Stimulated activated CD8-positive, alpha-beta memory T cell treated with anti-CD3 and anti-CD28 coated beads, Interleukin-2, amount 100 ng/mL, for 48 hours (primary cell): ENCODE data around the gene SCN8A.

Source experiments
- DNase-seq, 2 donors: peaks; one replicate each; pipeline ENCODE4 v3.0.0-alpha.2; 2020; ENCODE audit warnings: low read depth in 2 of 2

SCN8A gene

DNA sequence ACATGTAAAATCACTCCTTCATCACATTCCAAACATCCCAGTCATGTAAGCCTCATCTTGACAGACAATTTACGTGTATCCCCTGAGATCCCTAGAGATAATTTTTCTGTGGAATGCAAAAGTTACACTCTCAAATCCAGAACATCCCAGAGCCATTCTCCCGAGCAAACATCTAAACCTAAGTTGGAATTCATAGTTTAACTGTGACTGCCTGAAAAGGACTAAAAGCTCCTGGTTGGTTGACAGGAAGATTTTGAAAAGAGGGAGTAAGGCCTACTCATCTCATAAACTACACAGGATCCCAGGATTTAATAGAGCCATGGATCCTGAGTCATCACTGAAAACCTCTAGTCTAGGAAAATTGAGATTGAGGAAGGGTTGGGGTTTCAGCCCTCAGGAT lies 123.6 kb downstream of the SCN8A start:
- DNase-seq, result no peak

DNA sequence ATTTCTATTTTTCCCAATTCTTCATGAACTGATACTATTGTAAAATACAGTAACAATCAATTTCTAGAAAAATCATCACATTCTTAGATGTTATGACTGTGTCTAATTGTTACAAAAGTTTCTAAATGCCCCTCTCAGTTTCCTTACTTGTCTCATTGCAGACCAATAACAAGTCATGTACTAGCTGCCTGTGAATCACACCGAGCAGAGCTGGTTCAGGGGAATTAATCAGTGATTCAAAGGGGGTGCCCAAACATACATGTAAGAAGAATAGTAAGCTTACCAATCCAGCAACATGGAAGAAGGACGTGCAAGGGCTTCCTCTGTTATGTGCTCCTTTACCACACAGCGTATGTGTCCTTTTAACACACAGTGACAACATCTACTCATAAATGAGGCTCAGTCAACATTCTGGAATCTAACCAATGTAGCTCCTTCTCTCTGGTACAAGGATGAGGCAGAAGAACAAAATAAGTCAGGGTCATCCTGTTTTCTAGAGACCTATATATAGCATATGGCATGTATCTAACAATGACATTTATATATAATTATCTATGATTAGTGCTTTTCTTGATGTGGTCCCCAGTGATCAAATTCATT lies 126.4 kb downstream of the SCN8A start:
- no peak for DNase-seq

DNA sequence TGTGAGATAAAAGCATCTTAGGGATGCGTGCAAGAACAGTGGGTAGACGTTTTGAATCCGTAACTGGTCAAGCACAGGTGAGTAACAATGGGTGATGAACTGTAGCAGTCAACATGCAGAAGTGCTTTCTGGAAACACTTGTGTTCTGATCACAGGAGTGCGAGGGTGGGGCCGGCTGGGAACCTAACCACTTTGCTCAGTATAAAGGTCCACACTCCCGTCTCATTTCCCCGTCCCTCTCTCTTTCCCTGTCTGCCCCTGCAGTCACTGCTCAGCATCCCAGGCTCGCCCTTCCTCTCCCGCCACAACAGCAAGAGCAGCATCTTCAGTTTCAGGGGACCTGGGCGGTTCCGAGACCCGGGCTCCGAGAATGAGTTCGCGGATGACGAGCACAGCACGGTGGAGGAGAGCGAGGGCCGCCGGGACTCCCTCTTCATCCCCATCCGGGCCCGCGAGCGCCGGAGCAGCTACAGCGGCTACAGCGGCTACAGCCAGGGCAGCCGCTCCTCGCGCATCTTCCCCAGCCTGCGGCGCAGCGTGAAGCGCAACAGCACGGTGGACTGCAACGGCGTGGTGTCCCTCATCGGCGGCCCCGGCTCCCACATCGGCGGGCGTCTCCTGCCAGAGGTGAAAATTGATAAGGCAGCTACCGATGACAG lies 130.4 kb downstream of the SCN8A start:
- DNase-seq, result peak; percentile 30 to 34

DNA sequence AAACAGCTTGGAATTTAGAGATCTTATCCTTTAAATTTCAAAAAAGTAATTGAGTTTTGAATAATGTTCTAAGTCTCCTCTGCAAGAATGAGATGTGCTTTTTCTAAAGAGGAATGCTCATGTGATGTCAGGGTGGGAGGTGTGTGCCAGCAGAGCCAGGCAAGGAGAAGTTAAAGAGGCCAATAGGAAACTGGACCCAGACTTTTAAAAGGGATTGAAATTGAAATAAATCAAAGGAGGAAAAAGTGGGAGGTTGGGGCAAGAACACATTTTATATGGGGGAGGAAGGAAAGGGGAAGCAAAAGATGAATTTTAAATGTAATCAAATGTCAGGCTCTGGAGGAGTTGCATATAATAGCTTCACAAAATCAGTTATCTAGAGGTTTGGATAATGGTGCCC lies 131.4 kb downstream of the SCN8A start:
- no peak for DNase-seq

DNA sequence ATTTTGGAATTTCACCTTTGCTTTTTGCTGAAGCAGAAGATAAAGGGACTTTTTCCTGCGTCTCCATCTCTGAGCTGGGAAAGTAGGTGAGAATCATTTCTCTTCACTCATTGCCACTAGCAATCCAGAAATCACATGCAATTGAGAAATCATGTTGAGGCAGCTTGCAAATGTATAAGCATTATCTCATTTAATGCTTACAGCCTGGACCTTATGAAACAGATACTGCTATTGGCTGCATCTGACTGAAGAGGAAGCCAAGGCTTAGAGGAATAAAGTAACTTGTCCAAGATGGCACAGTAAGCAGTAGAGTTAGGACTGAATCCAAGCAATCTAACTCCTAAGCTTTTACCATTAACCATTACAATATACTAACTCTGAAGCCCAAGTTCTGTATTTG lies 135.1 kb downstream of the SCN8A start:
- no peak for DNase-seq

DNA sequence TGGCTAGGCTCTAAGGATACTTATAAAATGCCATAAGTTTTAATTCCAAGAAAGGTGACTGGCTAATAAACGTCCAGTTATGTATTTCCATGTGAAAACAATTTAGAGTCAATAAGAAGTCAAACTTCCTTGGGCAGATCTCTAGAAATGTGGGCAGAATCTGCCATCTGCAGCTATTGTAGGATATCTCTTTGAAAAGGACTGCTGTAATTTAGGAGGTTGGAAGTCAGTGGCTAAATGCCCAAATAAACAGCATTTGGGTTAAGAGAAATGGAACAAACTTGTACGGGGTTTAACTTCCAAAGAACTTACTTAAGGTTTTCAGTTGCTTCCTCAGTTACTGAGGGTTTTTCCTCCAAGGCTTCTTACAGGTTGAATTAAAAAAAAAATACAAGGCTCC lies 135.9 kb downstream of the SCN8A start:
- DNase-seq, result no peak

DNA sequence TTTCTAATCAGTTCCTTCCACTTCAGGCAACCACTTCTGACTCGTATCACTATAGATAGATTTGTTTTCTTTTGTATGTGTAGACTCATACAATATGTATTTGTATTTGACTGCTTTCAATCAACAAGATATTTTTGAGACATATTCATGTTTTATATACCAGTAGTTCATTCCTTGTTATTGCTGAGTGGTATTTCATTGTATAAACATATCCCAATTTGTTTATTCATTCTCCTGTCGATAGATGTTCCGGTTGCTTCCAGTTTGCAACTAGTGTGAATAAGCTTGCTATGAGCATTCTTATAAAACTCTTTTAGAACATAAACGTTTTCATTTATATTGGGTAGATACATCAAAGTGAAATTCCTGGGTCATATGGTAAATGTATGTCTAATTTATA lies 138.3 kb downstream of the SCN8A start:
- DNase-seq, result no peak

DNA sequence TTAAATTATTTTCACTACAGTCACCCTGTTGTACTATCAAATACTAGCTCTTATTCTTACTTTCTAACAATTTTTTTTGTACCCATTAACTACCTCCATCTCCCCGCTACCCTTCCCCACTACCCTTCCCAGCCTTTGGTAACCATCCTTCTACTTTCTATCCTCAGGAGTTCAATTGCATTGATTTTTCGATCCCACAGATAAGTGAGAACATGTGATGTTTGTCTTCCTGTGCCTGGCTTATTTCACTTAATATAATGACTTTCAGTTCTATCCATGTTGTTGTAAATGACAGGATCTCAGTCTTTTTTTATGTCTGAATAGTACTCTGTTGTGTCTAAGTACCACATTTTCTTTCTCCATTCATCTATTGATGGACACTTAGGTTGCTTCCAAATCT lies 139.7 kb downstream of the SCN8A start:
- no peak for DNase-seq

DNA sequence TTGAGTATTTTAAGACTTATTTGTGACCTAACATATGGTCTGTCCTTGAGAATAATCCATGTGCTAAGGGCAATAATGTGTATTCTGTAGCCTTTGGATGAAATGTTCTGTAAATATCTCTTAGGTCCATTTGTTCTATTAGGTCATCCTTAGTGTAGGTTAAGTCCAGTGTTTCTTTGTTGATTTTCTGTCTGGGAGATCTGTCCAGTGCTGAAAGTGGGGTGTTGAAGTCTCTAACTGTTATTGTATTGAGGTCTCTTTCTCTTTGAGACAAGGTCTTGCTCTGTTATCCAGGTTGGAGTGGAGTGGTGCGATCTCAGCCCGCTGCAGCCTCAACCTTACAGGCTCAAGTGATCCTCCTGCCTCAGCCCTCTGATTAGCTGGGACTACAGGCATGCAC lies 149.5 kb downstream of the SCN8A start:
- no peak for DNase-seq

DNA sequence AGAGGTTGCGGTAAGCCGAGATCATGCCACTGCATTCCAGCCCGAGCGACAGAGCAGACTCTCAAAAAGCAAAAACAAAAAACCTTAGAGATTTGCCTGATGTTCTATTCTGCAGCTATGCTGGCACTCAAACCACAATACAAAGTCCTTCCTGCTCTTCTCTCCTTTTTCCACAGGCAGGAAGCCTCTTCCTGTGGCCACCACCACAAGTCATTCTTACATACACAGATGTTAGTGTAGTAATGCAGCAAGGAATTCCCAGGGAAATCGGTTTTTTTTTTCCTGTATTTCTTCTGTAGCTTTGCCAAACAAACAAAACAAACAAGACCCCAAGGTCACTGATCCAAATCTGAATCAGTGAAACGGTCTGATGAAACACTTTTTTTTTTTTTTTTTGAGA lies 153.2 kb downstream of the SCN8A start:
- no peak for DNase-seq

DNA sequence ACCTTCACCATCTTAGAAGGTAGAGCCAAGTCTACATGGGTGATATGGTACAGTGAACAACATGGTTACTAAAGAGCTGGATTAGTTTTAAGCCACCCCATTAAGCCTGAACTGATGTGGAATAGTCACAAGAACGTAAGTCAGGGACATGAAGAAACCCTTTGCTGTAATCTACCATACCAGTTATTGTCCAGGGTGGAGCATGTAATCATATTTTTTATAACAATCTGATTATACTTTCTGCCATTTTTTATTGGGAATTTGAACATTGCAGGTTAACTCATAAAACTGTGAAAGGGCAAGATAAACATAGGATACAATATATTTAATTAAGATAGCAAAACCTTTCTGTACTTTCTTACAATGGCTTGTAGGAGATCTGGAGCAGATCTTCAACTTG lies 153.9 kb downstream of the SCN8A start:
- no peak for DNase-seq

DNA sequence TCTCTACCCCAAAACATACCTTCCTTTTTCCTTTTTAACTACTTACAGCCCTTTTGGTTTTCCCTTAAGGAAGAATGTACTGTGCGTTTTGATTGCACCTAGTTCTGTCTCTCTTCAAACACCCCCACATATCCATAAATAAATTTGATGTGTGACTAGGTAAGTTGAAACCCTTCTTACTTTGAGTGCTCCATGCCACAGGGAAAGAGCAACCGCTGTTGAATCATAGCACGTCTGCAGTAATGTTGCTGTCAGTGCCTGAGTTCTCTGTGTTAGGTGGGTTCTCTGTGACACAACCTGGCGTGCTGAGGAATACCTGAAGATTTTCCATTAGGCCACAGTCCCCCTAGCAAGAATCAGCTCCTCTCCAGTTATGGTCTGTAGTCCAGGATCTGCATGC lies 155.4 kb downstream of the SCN8A start:
- DNase-seq, result no peak

DNA sequence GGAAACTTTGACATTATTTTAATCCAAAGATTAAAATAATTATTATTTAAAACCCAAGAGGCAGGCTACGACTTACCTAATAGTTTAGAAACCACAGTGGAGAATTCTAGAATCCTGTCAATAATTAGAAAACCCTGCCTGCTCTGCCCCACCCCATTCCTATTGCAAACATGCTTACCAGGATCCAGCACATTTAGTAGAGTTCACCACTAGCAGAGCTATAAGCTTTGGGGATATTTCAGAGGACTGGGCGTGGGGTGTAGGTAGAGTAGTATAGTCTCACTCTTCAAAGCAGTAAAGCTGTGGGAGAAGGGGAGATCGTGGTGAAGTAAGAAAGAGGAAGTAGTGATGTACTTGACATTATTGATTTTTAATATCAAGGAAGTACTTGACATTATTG lies 157.2 kb downstream of the SCN8A start:
- DNase-seq, result no peak

DNA sequence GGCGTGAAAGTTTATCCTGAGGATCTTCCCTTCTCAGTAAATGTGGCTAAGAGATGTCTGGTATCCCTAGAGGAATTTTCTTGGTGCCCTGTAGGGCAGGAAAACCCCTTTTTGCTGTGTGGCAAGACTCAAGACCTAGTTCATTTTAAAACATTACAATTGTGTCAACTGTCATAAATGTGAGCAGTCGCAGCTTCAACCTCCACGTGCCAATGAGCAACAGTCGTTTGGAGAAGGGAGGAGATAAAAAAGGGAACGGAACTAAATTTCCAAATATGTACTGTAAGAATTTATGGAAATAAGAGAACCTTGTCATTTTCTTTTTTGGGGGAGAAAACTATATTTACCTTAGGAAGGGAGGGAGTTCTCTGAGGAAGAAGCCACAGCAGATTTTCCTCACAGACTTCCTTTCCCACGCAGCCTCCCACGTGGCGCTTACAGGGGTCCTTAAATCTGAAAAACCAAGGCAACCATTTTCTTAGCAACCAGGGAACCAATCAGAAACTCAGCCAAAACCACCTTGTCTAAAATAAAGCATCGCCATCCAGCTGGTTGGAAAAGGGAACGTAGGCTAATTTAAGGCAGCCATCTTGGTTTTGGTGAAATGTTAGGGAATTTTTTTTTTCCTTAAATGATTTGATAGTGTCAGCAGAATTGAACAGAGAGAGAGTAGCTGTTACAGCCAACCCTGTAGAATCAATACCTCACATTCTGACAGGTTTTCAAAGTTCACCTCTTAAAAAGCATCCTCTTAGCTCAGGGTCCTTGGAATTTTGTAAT lies 158.4 kb downstream of the SCN8A start:
- no peak for DNase-seq

DNA sequence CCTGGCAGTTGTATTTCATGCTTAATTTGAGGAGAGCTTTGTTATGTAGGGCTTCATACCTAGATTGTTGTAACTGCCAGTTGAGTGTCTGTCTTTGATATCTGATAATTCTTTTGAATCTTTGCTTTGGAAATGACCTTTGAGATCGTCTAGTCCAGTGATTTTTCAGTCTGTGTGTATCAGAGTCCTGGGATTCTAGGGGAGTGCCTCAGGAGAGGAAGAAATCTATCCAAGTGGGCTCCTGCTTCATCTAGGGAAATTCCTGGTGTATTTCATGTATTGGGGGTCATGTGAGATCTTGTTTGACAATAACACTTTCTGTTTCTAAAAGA lies 158.9 kb downstream of the SCN8A start:
- DNase-seq, result no peak

DNA sequence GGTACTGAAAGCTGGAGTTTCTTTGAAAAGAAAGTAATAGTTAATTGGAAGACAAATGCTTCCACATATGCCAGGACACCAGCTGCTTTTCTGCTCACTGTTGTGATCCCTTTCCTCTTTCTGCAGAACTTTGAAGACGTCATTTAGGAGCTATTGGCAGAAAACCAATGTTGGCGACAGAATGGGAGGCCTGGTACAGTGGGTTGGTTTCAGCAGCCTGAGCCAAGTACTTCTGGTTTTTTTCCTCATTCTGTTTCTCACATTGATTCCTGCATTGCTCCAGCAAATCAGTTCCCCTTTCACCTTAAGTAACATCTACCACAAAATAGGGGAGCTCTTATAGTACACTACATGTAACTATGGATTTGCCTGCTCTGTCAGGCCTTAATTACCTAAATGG lies 160.6 kb downstream of the SCN8A start:
- no peak for DNase-seq

DNA sequence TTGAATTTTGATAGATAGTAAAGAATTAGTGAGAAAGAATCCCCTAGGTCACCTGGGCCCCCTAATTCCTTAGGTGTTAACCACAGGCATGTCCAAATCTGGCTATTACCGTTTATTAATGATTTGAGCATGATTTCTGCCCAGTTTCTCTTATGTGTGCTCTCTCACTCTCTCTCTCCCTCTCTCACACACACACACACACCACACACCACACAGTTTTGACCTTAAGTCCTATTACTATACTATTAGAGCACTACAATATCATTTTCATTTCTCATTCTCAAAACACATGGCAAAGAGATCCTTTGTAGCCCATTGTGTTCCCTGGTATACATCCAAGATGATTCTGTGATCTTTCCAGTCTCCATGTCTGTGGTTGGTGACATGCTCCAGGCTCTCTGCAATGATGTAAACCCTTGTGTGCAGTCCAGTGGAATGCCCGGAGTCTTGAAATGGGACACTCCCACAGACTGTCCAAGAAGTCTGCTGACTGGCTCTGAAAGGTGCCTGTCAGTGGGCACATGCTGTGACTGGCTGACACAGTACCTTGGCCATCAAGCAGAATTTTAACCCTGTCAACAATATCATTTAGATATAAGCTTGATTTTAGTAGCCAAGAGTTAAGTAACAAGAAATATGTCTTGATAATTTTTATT lies 161.3 kb downstream of the SCN8A start:
- DNase-seq, result no peak

DNA sequence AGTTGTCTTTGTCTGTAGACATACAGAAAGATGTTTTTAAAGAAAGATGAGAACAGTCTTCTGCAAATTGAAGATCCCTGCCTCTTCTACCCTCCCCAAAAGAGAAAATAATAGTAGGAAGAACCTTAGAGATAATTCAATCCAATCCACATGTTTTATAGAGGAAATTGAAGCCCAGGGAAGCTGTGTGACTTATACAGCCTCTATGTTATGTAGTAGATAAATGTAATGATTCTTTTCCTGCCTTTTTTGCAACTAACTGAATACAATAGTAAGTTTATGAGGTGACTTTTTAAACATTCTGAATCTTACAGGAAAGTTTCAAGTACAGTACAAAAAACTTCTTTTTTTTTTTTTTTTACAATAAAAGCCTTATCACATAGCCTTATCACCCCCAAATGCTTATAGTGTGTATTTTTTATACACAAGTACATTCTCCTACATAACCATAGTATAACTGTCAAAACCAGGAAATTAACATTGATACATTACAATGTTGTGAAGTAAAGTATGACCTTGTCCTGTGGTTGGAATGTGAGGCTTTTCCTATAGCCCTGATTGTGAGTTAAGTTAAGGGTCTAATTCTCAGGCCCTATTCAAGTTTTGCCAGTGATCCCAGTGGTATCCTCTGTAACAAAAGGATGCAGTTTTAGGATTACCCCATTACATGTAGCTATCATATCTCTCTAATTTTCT lies 163.1 kb downstream of the SCN8A start:
- DNase-seq, result no peak

DNA sequence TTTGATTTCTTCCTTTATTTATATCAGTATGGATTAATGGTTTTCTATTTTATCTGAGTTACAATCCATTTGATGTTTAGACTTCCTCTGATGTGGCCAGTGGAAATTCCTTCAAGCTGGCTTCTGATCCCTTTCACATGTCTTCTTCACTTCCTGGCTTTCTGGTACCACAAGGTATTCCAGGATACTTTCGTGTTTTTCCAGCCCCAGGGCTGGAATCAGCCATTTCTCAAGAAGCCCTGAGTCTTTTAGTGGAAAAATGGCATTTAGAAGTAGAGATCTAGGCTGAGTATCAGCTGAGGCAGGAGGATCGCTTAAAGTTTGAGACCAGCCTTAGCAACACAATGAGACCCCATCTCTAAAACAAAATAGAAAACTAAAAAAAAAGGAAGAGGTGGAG lies 164.2 kb downstream of the SCN8A start:
- no peak for DNase-seq

DNA sequence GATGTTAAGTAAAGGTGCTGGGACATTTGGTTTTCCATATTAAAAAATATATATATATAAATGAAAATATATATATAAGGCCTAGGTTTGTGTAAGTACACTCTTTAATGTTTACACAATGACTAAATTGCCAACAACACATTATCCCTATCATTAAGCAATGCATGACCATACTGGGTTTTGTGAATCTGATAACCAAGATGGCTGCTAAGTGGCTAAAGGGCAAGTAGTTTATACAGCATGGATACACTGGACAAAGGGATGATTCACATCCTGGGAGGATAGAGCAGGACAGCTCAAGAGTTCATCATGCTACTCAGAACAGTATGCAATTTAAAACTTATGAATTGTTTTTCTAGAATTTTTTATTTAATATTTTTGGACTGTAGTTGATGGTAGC lies 168.1 kb downstream of the SCN8A start:
- DNase-seq, result no peak

DNA sequence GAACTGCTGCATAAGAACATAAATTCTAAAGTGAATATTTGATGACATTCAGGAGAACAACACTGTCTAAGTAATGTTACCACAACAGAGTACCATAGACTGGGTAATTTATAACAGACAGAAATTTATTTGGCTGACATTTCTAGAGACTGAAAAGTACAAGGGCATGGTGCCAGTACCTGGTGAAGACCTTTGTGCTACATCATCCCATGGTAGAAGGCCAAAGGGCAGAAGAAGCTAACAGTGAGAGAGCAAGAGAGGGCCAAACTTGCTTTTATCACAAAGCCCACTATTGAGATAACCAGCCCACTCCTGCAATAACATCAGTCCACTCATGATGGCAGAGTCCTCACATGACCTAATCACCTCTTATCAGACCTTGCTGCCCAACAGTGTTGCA lies 168.7 kb downstream of the SCN8A start:
- no peak for DNase-seq

DNA sequence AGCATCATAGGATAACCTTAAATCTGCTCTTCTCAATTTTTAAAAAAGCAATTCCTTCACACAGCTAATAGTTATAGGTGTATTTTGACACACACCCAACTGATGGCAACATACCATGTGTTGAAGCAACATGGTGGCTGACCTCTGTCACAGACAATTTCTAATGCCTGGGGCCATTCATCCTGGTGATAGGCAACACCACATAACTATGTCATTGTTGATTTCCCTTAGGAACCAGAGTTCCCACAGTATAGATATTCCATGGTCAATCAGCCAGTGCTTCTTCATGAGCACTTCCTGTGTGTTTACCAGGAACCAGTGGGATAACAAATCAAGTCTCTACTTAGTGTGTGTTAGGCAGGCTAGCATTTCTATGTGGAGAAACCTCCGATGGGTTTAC lies 169.2 kb downstream of the SCN8A start:
- no peak for DNase-seq
